Muscle layer of colon (tissue), 2 donors: Measurements from ENCODE around the gene ABHD16B.
"Not testable (repeated sequence)": the region's sequence is repeated elsewhere in the genome, so short reads cannot be mapped to it uniquely, and the experiment has no call there.

Experiments used
- H3K27ac ChIP-seq: one replicate; pipeline ENCODE4 v1.7.0; 2013; ENCODE audit warnings: low read depth, mild to moderate bottlenecking, low read length, moderate library complexity
- H3K27me3 ChIP-seq, 2 donors: one replicate each; pipeline ENCODE4 v1.7.0; 2013; ENCODE audit warnings: low read length in 2 of 2, mild to moderate bottlenecking in 2 of 2; ENCODE audit not compliant: insufficient read depth in 2 of 2, control insufficient read depth in 1 of 2
- H3K36me3 ChIP-seq: one replicate; pipeline ENCODE4 v1.7.0; 2013; ENCODE audit warnings: mild to moderate bottlenecking, low read length; ENCODE audit not compliant: insufficient read depth
- H3K4me1 ChIP-seq: one replicate; pipeline ENCODE4 v1.7.0; 2013; ENCODE audit warnings: mild to moderate bottlenecking, low read length; ENCODE audit not compliant: insufficient read depth
- H3K4me3 ChIP-seq, 2 donors: one replicate each; pipeline ENCODE4 v1.7.0; 2013; ENCODE audit warnings: low read length in 2 of 2, low read depth in 1 of 2, mild to moderate bottlenecking in 1 of 2, moderate library complexity in 1 of 2
- H3K9ac ChIP-seq: one replicate; pipeline ENCODE4 v1.7.0; 2013; ENCODE audit warnings: low read length
- H3K9me3 ChIP-seq: one replicate; pipeline ENCODE4 v1.7.0; 2013; ENCODE audit warnings: mild to moderate bottlenecking, low read length
- donor health status: abdominal sarcoma.
- donor health status: Adenocarcinoma of cecum.

The ABHD16B gene

GRCh38 chr20:63868264-63868663, 7.0 kb downstream of the ABHD16B start:
- Histone ChIP-seq H3K27me3 (no peaks in the 10 kb centered on the region), H3K4me3 (no peak overlapping the region), H3K36me3 (peaks cover 28% of the 10 kb centered on the region), H3K27ac (no peak overlapping the region), H3K4me1 (peaks cover 8% of the 10 kb centered on the region), H3K9me3 (no peaks in the 10 kb centered on the region), H3K9ac (no peak overlapping the region)

- Histone ChIP-seq H3K9me3 (no peaks in the 10 kb centered on the region), H3K4me1 (no peaks in the 10 kb centered on the region), H3K36me3 (peaks cover 60% of the 10 kb centered on the region), H3K9ac (no peak overlapping the region), H3K27me3 (no peaks in the 10 kb centered on the region), H3K4me3 (no peak overlapping the region), H3K27ac (no peak overlapping the region)
These were observed 12.2 kb downstream of the ABHD16B start for GRCh38 chr20:63873477-63873971.

- H3K9ac ChIP-seq, H3K4me1 ChIP-seq, H3K27ac ChIP-seq, H3K4me3 ChIP-seq, H3K27me3 ChIP-seq, H3K9me3 ChIP-seq: not testable (repeated sequence)
- H3K36me3 ChIP-seq = peaks cover 53% of the 10 kb centered on the region
These were observed 12.9 kb downstream of the ABHD16B start for GRCh38 chr20:63874241-63874640.

- Histone ChIP-seq H3K9ac (no peak overlapping the region), H3K9me3 (no peaks in the 10 kb centered on the region), H3K36me3 (peaks cover 43% of the 10 kb centered on the region), H3K27me3 (no peaks in the 10 kb centered on the region), H3K4me1 (no peaks in the 10 kb centered on the region), H3K27ac (no peak overlapping the region), H3K4me3 (no peak overlapping the region)
These were observed 15.3 kb downstream of the ABHD16B start for GRCh38 chr20:63876489-63877036.

- Histone ChIP-seq H3K4me3 (no peak overlapping the region), H3K9me3 (no peaks in the 10 kb centered on the region), H3K27me3 (no peaks in the 10 kb centered on the region), H3K4me1 (no peaks in the 10 kb centered on the region), H3K9ac (no peak overlapping the region), H3K27ac (no peak overlapping the region), H3K36me3 (peaks cover 42% of the 10 kb centered on the region)
These were observed 16.6 kb downstream of the ABHD16B start for GRCh38 chr20:63877755-63878470.

GRCh38 chr20:63878899-63879663, 17.8 kb downstream of the ABHD16B start:
- H3K4me3 ChIP-seq = no peak overlapping the region
- no peak overlapping the region for H3K27ac ChIP-seq
- no peak overlapping the region for H3K9ac ChIP-seq
- peaks cover 44% of the 10 kb centered on the region for H3K36me3 ChIP-seq
- H3K9me3 ChIP-seq = no peaks in the 10 kb centered on the region
- no peaks in the 10 kb centered on the region for H3K27me3 ChIP-seq
- no peaks in the 10 kb centered on the region for H3K4me1 ChIP-seq

- not testable (repeated sequence) for H3K27ac ChIP-seq, H3K4me1 ChIP-seq
- peaks cover 38% of the 10 kb centered on the region for H3K36me3 ChIP-seq
These were observed 19.6 kb downstream of the ABHD16B start for GRCh38 chr20:63880901-63881300.

GRCh38 chr20:63881451-63882226, 20.3 kb downstream of the ABHD16B start:
- peaks cover 31% of the 10 kb centered on the region for H3K36me3 ChIP-seq
- no peak overlapping the region for H3K4me3 ChIP-seq
- no peaks in the 10 kb centered on the region for H3K4me1 ChIP-seq
- no peak overlapping the region for H3K27ac ChIP-seq
- no peaks in the 10 kb centered on the region for H3K9me3 ChIP-seq
- H3K27me3 ChIP-seq = no peaks in the 10 kb centered on the region
- no peak overlapping the region for H3K9ac ChIP-seq

More at GRCh38 chr20:63880901-63881300, 19.6 kb downstream of the ABHD16B start:
- not testable (repeated sequence) for H3K4me3 ChIP-seq, H3K9ac ChIP-seq, H3K27me3 ChIP-seq, H3K9me3 ChIP-seq

- no peak overlapping the region for H3K9ac ChIP-seq
These were observed 21.2 kb downstream of the ABHD16B start for GRCh38 chr20:63882257-63883200.

GRCh38 chr20:63883201-63883593, 21.9 kb downstream of the ABHD16B start:
- H3K4me1 ChIP-seq = no peaks in the 10 kb centered on the region
- no peaks in the 10 kb centered on the region for H3K27me3 ChIP-seq
- no peak overlapping the region for H3K4me3 ChIP-seq
- H3K27ac ChIP-seq = no peak overlapping the region
- H3K9ac ChIP-seq = no peak overlapping the region
- no peaks in the 10 kb centered on the region for H3K9me3 ChIP-seq
- peaks cover 36% of the 10 kb centered on the region for H3K36me3 ChIP-seq

More at GRCh38 chr20:63882257-63883200, 21.2 kb downstream of the ABHD16B start:
- peaks cover 33% of the 10 kb centered on the region for H3K36me3 ChIP-seq
- H3K4me1 ChIP-seq = no peaks in the 10 kb centered on the region
- H3K27ac ChIP-seq = no peak overlapping the region
- H3K9me3 ChIP-seq = no peaks in the 10 kb centered on the region
- H3K27me3 ChIP-seq = no peaks in the 10 kb centered on the region
- no peak overlapping the region for H3K4me3 ChIP-seq
